Trophoblast cell (in vitro differentiated cells and primary cell): ENCODE measurements around the gene DIMT1.
A peak's percentile ranks its signal among the peaks of the same experiment; 100 is the strongest.

Source experiments
- DNase-seq, 2 donors: peaks; one replicate each; pipeline ENCODE4 v3.0.0-alpha.2; 2016
- H2AFZ ChIP-seq: 2 replicates; pipeline ENCODE4 v1.6.1; 2013; ENCODE audit warnings: low read length, moderate library complexity, mild to moderate bottlenecking; ENCODE audit not compliant: insufficient read depth, poor library complexity
- H2AK5ac ChIP-seq: 2 replicates; pipeline ENCODE4 v1.6.1; 2013; ENCODE audit warnings: mild to moderate bottlenecking, low read length
- H2BK120ac ChIP-seq: 2 replicates; pipeline ENCODE4 v1.6.1; 2013; ENCODE audit warnings: low read length, mild to moderate bottlenecking, moderate library complexity; ENCODE audit not compliant: insufficient read depth, poor library complexity
- H2BK12ac ChIP-seq: 2 replicates; pipeline ENCODE4 v1.6.1; 2013; ENCODE audit warnings: mild to moderate bottlenecking, low read length, moderate library complexity
- H2BK5ac ChIP-seq: 2 replicates; pipeline ENCODE4 v1.6.1; 2013; ENCODE audit warnings: low read length, low read depth, moderate library complexity, mild to moderate bottlenecking; ENCODE audit not compliant: poor library complexity
- H3K14ac ChIP-seq: 2 replicates; pipeline ENCODE4 v1.6.1; 2013; ENCODE audit warnings: mild to moderate bottlenecking, low read length
- H3K18ac ChIP-seq: 2 replicates; pipeline ENCODE4 v1.6.1; 2013; ENCODE audit warnings: mild to moderate bottlenecking, low read length
- H3K23ac ChIP-seq: 2 replicates; pipeline ENCODE4 v1.6.1; 2013; ENCODE audit warnings: low read length
- H3K27ac ChIP-seq: 2 replicates; pipeline ENCODE4 v1.5.1; 2013; ENCODE audit warnings: low read depth, mild to moderate bottlenecking, inconsistent platforms, low read length, moderate library complexity
- H3K27me3 ChIP-seq: 2 replicates; pipeline ENCODE4 v1.6.1; 2013; ENCODE audit warnings: inconsistent platforms, mild to moderate bottlenecking, low read length, moderate library complexity; ENCODE audit not compliant: insufficient read depth
- H3K36me3 ChIP-seq, 2 experiments: 1 replicate in 1 of 2; 2 replicates in 1 of 2; pipeline ENCODE4 v1.6.1; 2013; ENCODE audit warnings: low read length in 2 of 2, mild to moderate bottlenecking in 2 of 2, moderate library complexity in 1 of 2; ENCODE audit not compliant: insufficient read depth in 2 of 2, control insufficient read depth in 1 of 2
- H3K4ac ChIP-seq: 2 replicates; pipeline ENCODE4 v1.6.1; 2013; ENCODE audit warnings: low read depth, mild to moderate bottlenecking, low read length, moderate library complexity
- H3K4me1 ChIP-seq, 2 experiments: 1 replicate in 1 of 2; 2 replicates in 1 of 2; pipeline ENCODE4 v1.6.1; 2013; ENCODE audit warnings: low read length in 2 of 2, mild to moderate bottlenecking in 2 of 2, moderate library complexity in 1 of 2; ENCODE audit not compliant: insufficient read depth in 2 of 2, control insufficient read depth in 1 of 2
- H3K4me2 ChIP-seq: 2 replicates; pipeline ENCODE4 v1.6.1; 2013; ENCODE audit warnings: inconsistent platforms, mild to moderate bottlenecking, low read length, moderate library complexity
- H3K4me3 ChIP-seq: 2 replicates; pipeline ENCODE4 v1.5.1; 2013; ENCODE audit warnings: mild to moderate bottlenecking, low read depth, low read length, inconsistent platforms
- H3K79me1 ChIP-seq: one replicate; pipeline ENCODE4 v1.6.1; 2013; ENCODE audit warnings: low read length
- H3K79me2 ChIP-seq: 2 replicates; pipeline ENCODE4 v1.6.1; 2013; ENCODE audit warnings: low read length, mild to moderate bottlenecking; ENCODE audit not compliant: control insufficient read depth, insufficient read depth, poor library complexity
- H3K9ac ChIP-seq: 2 replicates; pipeline ENCODE4 v1.6.1; 2013; ENCODE audit warnings: mild to moderate bottlenecking, low read length
- H3K9me3 ChIP-seq: 2 replicates; pipeline ENCODE4 v1.6.1; 2013; ENCODE audit warnings: low read depth, mild to moderate bottlenecking, control low read depth, inconsistent platforms, low read length; ENCODE audit not compliant: insufficient read depth
- H4K12ac ChIP-seq: 2 replicates; pipeline ENCODE4 v1.6.1; 2013; ENCODE audit warnings: low read depth, mild to moderate bottlenecking, low read length, moderate library complexity
- H4K8ac ChIP-seq: 2 replicates; pipeline ENCODE4 v1.6.1; 2013; ENCODE audit warnings: low read depth, mild to moderate bottlenecking, low read length, moderate library complexity
- H4K91ac ChIP-seq: one replicate; pipeline ENCODE4 v1.6.1; 2013; ENCODE audit warnings: low read depth, mild to moderate bottlenecking, low read length, moderate library complexity
- WGBS: extraction: QIAGEN DNeasy Blood & Tissue Kit; methylation state at CpG from one replicate; pipeline ENCODE4 v1.1.7; 2013; ENCODE audit warnings: missing lambda C conversion rate; ENCODE audit not compliant: insufficient read length, insufficient coverage; ENCODE audit errors: extremely low coverage; 5-methylcytosine and 5-hydroxymethylcytosine counted together

The DIMT1 gene

DNA sequence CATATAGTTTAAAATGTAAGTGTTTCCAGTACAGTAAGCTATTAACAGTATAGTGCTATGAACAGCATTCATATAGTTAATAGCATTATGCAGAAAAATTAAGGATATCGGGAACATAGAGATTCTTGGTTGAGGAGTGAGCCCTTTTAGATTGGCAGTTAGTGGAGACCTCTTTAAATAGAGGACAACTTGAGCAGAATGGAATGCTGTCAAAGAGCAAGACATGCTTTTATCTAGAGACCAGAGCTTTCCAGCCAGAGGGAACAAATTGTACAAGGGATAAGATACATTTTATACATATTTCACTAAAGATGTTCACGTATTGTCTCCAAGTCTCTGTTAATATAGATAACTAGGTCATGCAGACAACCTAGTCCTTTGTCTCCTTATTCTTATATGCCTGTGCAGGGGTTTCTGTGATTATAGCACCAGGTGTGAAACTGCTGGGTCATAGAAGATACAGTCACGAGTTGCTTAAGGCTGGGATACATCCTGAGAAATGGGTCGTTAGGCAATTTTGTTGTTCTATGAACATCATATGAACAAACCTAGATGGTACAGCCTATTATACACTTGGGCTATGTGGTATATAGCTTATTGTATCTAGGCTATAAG, 14.9 kb upstream of the DIMT1 start:
- Histone ChIP-seq H3K4me3 (no peak overlapping the region), H3K36me3 (peaks cover 0 to 2% of the 10 kb centered on the region in 2 experiments), H3K27me3 (no peaks in the 10 kb centered on the region), H4K8ac (no peak overlapping the region), H4K91ac (no peak overlapping the region), H3K79me2 (no peaks in the 10 kb centered on the region), H2AFZ (no peak overlapping the region), H3K4me2 (no peak overlapping the region), H3K9me3 (no peaks in the 10 kb centered on the region), H3K23ac (no peak overlapping the region), H3K4ac (no peak overlapping the region), H2BK120ac (no peak overlapping the region), H3K79me1 (no peaks in the 10 kb centered on the region), H3K27ac (no peak overlapping the region), H2AK5ac (no peak overlapping the region), H4K12ac (no peak overlapping the region), H3K9ac (no peak overlapping the region), H3K18ac (no peak overlapping the region), H3K14ac (no peak overlapping the region), H2BK5ac (no peak overlapping the region), H3K4me1 (no peaks in the 10 kb centered on the region), H2BK12ac (no peak overlapping the region)
- DNase-seq: no peak
- no CpG with 5 or more reads among the region's 4 CpGs for WGBS

DNA sequence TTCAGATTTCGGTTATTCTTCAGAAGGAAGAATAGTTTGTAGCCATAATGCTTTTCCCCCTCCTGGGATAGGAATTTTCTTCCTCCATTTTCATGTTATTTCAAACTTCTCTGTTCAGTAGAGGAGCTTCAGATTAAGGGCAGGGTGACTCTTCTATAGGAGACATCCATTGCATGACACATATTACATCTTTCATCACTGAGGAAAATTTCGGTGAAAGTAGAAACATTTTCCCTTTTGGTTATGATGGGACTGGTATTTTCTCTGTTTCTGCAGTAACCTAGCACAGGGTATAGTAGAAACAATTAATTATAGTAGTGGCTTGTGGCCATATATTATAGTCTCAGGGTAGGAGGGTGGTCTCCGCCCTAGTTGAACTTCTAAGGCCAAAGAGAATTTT, 10.0 kb upstream of the DIMT1 start:
- H3K27me3 ChIP-seq: no peaks in the 10 kb centered on the region
- H3K36me3 ChIP-seq: no peaks in the 10 kb centered on the region
- H2BK12ac ChIP-seq: no peak overlapping the region
- H4K12ac ChIP-seq: no peak overlapping the region
- peaks cover 6% of the 10 kb centered on the region for H3K79me2 ChIP-seq
- H3K4ac ChIP-seq: peak overlapping the region; percentile 98
- H4K8ac ChIP-seq: peak overlapping the region; percentile 23
- no peak overlapping the region for H3K27ac ChIP-seq
- no peak overlapping the region for H2BK120ac ChIP-seq
- no peak overlapping the region for H2AFZ ChIP-seq
- peaks cover 5% of the 10 kb centered on the region for H3K79me1 ChIP-seq
- H2BK5ac ChIP-seq: no peak overlapping the region
- no peak overlapping the region for H3K23ac ChIP-seq
- no peak overlapping the region for H3K9ac ChIP-seq
- peaks cover 3 to 4% of the 10 kb centered on the region in 2 experiments for H3K4me1 ChIP-seq
- WGBS: no CpG with 5 or more reads among the region's 3 CpGs
- no peaks in the 10 kb centered on the region for H3K9me3 ChIP-seq
- no peak overlapping the region for H3K4me3 ChIP-seq
- H3K18ac ChIP-seq: no peak overlapping the region
- no peak for DNase-seq
- no peak overlapping the region for H4K91ac ChIP-seq
- peak overlapping the region; percentile 86 for H3K4me2 ChIP-seq
- H2AK5ac ChIP-seq: no peak overlapping the region
- H3K14ac ChIP-seq: no peak overlapping the region

DNA sequence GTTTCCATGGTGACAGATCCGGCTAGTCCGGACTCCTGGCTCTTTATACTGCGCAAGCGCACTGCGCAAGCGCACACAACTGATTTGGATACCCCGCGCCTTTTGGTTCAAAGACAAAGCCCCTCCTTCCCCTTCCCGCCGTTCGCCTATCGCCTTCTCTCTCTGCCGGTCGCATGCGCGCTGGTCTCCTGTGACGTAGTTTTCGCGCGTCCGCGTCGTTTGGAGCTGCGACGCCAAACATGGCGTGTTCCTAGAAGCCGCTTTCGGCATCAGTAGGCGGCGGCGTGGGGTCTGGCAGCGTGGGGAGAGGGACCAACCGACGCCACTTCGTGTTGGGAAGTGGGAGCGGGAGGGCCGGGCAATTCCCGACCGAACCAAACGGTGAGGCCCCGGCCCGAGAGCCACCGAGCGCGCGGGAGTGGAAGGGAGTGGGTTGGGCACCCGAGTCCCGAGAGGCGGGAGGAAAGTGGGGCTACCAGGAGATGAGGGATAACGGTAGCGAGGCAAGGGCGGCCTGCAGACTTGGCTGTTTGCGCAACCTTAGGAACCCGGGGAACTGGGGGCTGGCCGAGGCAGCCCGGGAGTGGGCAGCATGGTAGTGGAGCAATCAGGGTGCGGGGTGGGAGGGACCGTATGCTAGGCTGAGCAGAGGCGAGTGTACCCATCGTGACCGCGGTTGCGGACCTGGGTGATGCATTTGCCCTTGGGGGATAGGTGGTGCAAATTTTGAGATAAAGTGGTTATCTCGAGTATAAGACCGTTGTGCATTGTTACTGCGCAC, 9.0 kb upstream of the DIMT1 start, which contains the start of gene IPO11:
IPO11 (plus strand) TSS at position 215 of the 781 bp plus-strand sequence. CDS start 24,517 bp downstream, outside the sequence.
- H3K4ac ChIP-seq: peak within 1 kb of the TSS; percentile 98
- peak within 1 kb of the TSS; percentile 72 for H2BK120ac ChIP-seq
- peaks cover 6% of the 10 kb centered on the region for H3K79me2 ChIP-seq
- H3K18ac ChIP-seq: peak within 1 kb of the TSS; percentile 83
- no peaks in the 10 kb centered on the region for H3K36me3 ChIP-seq
- no CpG with 5 or more reads among the region's 66 CpGs for WGBS
- peak within 1 kb of the TSS; percentile 92 for H2AFZ ChIP-seq
- DNase-seq: peak; percentile 100
- H4K8ac ChIP-seq: peak within 1 kb of the TSS; percentile 100
- peak within 1 kb of the TSS; percentile 80 for H4K91ac ChIP-seq
- H4K12ac ChIP-seq: peak within 1 kb of the TSS; percentile 100
- peak within 1 kb of the TSS; percentile 55 for H2AK5ac ChIP-seq
- H3K4me2 ChIP-seq: peak within 1 kb of the TSS; percentile 86
- peak within 1 kb of the TSS; percentile 85 for H2BK5ac ChIP-seq
- peaks cover 5% of the 10 kb centered on the region for H3K79me1 ChIP-seq
- H3K14ac ChIP-seq: peak within 1 kb of the TSS; percentile 97
- peaks cover 3 to 4% of the 10 kb centered on the region in 2 experiments for H3K4me1 ChIP-seq
- peak within 1 kb of the TSS; percentile 64 for H2BK12ac ChIP-seq
- H3K27me3 ChIP-seq: no peaks in the 10 kb centered on the region
- peak within 1 kb of the TSS; percentile 59 for H3K9ac ChIP-seq
- no peak within 1 kb of the TSS for H3K27ac ChIP-seq
- no peak within 1 kb of the TSS for H3K23ac ChIP-seq
- H3K4me3 ChIP-seq: peak within 1 kb of the TSS; percentile 81
- H3K9me3 ChIP-seq: no peaks in the 10 kb centered on the region

DNA sequence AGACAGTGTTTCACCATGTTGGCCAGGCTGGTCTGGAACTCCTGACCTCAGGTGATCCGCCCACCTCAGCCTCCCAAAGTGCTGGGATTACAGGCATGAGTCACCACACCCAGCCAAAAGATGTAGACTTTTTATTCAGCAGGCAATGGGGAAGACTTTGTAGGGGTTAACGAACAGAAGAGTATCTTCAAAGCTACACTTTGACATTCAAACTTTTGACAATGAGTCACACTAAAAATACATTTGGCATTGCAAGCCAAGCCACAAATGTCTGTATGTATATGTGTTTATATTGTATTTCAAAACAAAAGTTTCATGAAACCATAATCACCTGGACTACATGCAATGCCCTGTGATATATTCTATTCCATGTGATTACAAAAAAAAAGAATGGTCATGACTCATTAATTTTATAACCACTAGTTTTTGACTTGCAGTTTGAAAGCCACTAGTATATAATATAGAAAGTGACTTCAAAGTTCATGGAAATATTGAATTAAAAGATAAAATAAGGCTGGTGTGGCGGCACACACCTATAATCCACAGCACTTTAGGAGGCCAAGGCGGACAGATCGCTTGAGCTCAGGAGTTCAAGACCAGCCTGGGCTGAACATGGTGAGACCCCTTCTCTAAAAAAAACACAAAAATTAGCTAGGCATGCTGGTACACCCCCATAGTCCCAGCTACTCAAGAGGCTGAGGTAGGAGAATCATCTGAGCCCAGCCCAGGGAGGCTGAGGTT, 8.3 kb downstream of the DIMT1 start:
- Histone ChIP-seq H2AFZ (no peak overlapping the region), H3K79me1 (no peaks in the 10 kb centered on the region), H3K36me3 (peaks cover 14% of the 10 kb centered on the region in 2 experiments), H3K27ac (no peak overlapping the region), H2BK12ac (no peak overlapping the region), H2AK5ac (no peak overlapping the region), H4K91ac (no peak overlapping the region), H3K79me2 (no peaks in the 10 kb centered on the region), H3K18ac (no peak overlapping the region), H2BK5ac (no peak overlapping the region), H3K27me3 (no peaks in the 10 kb centered on the region), H3K23ac (no peak overlapping the region), H3K4me2 (no peak overlapping the region), H3K4me1 (no peaks in the 10 kb centered on the region), H3K9ac (no peak overlapping the region), H3K4ac (no peak overlapping the region), H2BK120ac (no peak overlapping the region), H3K4me3 (no peak overlapping the region), H4K8ac (no peak overlapping the region), H4K12ac (no peak overlapping the region), H3K9me3 (no peaks in the 10 kb centered on the region), H3K14ac (no peak overlapping the region)
- no CpG with 5 or more reads among the region's 5 CpGs for WGBS
- DNase-seq: no peak
